AG08395 (cell line): ENCODE results near the gene ILK.

Experiments
- DNase-seq: peaks from one replicate; pipeline ENCODE4 v3.0.0; 2012; ENCODE audit warnings: mixed read lengths, low spot score

Gene ILK

GRCh38 chr11:6636480-6636879 lies 32.9 kb downstream of the ILK start:
- DNase-seq, result no peak

- DNase-seq, result peak; percentile 87
Measured at GRCh38 chr11:6637871-6638270, 34.3 kb downstream of the ILK start.

- DNase-seq, result no peak
Measured at GRCh38 chr11:6638429-6638828, 34.9 kb downstream of the ILK start.

GRCh38 chr11:6640036-6640984 lies 36.7 kb downstream of the ILK start:
- no peak for DNase-seq

GRCh38 chr11:6640985-6641701 lies 37.6 kb downstream of the ILK start:
- DNase-seq, result no peak

- DNase-seq, result no peak
Measured at GRCh38 chr11:6642957-6643356, 39.4 kb downstream of the ILK start.

GRCh38 chr11:6646071-6646470 lies 42.5 kb downstream of the ILK start:
- peak; percentile 79 for DNase-seq

- DNase-seq, result peak; percentile 67
Measured at GRCh38 chr11:6646576-6646917, 43.0 kb downstream of the ILK start.

- peak; percentile 58 for DNase-seq
Measured at GRCh38 chr11:6646918-6647679, 43.5 kb downstream of the ILK start.

- no peak for DNase-seq
Measured at GRCh38 chr11:6647836-6648235, 44.3 kb downstream of the ILK start.

- DNase-seq, result no peak
Measured at GRCh38 chr11:6648501-6648900, 44.9 kb downstream of the ILK start.

GRCh38 chr11:6650104-6650503 lies 46.5 kb downstream of the ILK start:
- no peak for DNase-seq

GRCh38 chr11:6650980-6651379 lies 47.4 kb downstream of the ILK start:
- DNase-seq, result no peak

- no peak for DNase-seq
Measured at GRCh38 chr11:6652182-6652581, 48.6 kb downstream of the ILK start.

GRCh38 chr11:6653097-6653496 lies 49.5 kb downstream of the ILK start:
- no peak for DNase-seq

- DNase-seq, result no peak
Measured at GRCh38 chr11:6653656-6654055, 50.1 kb downstream of the ILK start.

GRCh38 chr11:6654281-6655019 lies 50.9 kb downstream of the ILK start:
- DNase-seq, result no peak

- peak; percentile 34 for DNase-seq
Measured at GRCh38 chr11:6655020-6655789, 51.6 kb downstream of the ILK start.

GRCh38 chr11:6655790-6656583 lies 52.4 kb downstream of the ILK start, which contains the start of gene DCHS1:
DCHS1 (minus strand) TSS chr11:6655809; CDS start chr11:6641613, 14,196 bp downstream.
- peak; percentile 24 for DNase-seq

GRCh38 chr11:6656584-6656915 lies 53.0 kb downstream of the ILK start:
- DNase-seq, result no peak
